HG03571 (cell line): Measurements from ENCODE around the gene FAM53A.

Experiments used
- ATAC-seq: cut with Tn5 transposase; IDR thresholded peaks from one replicate; pipeline ENCODE4 v1.9.1; 2021; ENCODE audit not compliant: unreplicated experiment

Gene FAM53A

DNA sequence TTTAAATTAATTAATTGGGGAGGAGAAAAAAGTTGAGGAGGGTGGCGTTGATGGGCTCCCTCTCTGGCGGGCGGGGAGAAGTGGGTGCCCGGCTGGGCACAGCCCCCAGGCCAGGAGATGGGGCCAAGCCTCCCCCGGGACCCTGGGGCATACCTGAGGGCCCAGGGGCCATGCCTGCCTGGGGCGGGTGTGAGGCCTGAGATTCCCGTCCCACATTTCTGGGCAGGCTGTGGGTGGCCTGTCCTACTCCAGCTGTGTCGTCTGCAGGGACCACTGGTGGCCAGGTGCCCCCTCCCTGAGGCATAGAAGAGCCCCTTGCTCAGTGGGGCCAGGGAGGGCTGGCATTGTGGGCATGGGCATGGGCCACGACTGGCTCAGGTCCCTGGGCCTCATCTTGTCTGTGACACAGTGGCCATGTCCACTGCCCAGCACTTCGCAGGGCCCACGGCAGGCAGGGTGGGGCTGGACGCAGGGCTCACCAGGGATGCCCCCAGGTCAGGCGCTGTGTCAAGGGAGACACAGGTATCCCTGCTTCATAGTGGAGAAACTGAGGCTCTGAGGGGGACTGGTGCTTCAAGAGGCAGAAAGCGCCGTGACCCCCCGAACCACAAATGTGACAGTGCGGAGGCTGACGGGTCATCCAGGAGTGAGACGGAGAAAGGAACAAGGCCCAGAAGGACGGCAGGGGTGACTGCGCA is 60.1 kb downstream of the FAM53A start:
- no peak for ATAC-seq

DNA sequence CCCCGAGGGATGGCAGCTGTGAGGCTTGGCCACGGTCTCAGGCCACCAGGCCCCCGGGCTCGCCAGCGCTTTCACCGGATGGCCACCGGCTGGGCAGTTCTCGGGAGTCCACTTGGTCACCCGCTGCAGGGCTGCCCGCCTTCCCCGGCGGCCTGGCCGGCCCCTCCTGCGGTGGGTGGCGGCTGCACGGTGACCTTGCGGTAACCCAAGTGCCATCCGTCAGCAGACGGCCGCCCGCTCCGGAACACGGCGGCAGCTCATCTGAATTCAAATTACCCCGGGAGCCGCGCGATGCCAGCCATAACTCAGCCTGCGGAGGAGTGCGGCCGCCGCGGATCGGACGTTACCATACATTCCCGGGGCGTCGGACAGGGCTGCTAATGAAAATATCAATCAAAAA is 60.7 kb downstream of the FAM53A start:
- no peak for ATAC-seq

DNA sequence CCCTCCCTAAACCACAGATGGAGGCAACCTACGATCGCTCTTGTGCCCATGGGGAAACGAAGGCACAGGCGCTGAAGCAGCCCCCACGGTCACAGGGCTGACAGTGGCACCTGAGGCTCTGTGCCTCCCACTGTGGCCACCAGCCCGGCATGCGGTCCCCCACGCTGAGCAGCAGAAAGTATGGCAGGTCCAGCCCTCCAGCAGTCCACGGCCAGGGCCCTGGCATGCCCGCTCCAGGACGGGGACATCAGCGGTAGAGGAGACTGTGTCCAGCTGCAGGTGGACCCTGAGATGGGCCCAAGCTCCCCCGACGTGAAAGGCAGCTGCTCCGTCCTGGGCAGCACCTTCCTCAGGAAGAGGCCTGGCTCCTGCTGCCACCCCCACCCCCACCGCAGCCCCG is 61.2 kb downstream of the FAM53A start:
- ATAC-seq: no peak

DNA sequence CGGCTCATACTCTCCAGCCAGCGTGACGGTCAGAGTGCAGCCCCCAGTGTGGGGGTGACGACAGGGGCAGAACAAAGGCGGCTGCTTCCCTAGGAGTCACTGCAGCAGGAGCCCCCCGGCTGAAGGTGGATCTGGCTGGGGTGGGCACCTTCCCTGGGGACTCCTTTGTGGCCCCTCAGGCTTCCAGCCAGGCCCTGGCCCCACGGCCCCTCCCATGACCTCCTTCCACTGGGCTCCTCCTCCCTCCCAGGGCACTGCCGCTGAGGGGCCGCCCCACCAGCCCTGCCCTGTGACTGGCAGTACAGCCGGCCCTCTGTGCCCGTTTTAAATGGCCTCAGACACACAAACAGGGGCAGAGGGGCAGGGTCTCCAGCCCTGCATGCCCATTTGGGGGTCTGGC is 61.9 kb downstream of the FAM53A start:
- ATAC-seq: no peak

DNA sequence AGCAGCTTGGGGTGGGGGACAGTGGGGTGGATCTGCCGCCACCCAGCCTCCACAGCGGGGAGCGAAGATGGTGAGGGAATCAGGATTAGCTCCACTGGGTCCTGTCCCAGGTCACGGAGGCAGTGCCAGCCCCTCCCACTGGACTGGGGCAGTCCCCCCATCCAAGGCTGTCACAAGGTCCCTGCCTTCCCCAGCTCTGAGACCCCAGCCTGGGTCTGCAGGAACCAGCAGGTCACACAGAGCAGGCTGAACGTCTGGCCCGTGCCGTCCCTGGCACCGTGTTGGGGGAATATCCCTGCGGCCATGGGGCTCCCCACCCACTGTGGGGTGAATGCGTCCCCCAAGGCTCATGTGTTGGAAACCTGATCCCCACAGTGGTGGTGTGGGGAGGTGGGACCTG is 62.6 kb downstream of the FAM53A start:
- no peak for ATAC-seq

DNA sequence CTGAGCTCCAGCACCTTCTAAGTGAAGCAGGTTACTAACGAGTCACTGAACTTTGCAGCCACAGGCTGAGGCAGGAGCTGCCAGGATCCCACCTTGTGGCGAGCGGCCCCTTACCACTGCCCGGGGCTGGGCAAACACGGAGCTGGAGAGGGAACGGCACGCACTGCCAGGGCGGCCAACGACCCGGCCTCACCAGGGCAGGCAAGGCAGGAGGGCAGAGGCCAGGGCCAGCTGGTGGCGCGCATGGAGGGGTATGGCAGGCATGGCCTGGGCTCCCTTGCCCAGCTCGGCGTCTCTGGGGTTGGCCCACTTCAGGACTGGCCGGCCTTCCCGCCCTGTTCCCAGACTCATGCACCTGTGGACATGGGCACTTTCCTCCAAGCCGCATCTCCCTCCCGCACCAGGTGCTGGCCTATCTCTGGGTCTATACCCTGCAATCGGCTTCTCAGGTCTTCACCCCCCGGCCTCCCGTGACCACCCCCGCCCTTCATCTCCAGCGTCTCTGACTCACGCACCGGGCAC is 64.9 kb downstream of the FAM53A start:
- no peak for ATAC-seq

DNA sequence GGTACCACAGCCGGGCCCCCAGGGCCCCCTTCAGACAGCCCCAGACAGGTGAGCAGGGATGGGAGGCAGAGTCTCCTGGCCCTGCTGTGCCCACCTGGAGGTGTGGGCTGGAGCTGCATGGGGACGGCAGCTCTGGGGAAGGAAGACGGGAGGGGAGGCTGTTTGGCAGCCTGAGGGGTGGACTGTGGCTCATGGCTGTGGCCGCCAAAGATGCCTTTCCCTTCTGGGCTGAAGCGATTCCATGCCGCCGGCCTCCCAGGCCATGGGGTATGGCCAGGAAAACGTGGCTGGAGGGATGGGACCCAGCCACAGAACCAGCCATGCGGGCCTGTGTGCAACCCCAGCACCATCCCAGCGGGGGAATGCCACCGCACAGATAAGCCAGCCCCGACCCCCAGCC is 65.7 kb downstream of the FAM53A start:
- ATAC-seq: no peak

DNA sequence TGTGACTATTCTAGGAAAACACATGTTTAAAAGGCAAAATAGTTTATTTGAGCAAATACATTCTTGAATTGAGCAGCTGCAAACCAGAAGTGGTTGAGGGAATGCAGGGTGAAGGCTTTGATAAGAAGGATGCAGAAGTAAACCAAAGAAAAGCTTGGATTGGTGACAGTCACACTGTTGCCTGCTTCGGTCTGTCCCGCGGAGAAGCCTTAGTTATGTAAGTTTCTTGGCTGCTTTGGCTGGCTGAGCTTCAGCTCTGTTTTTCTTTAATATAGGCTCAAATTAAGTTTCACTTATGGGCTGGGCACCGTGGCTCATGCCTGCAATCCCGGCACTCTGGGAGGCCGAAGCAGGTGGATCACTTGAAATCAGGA is 67.6 kb downstream of the FAM53A start:
- ATAC-seq: no peak

DNA sequence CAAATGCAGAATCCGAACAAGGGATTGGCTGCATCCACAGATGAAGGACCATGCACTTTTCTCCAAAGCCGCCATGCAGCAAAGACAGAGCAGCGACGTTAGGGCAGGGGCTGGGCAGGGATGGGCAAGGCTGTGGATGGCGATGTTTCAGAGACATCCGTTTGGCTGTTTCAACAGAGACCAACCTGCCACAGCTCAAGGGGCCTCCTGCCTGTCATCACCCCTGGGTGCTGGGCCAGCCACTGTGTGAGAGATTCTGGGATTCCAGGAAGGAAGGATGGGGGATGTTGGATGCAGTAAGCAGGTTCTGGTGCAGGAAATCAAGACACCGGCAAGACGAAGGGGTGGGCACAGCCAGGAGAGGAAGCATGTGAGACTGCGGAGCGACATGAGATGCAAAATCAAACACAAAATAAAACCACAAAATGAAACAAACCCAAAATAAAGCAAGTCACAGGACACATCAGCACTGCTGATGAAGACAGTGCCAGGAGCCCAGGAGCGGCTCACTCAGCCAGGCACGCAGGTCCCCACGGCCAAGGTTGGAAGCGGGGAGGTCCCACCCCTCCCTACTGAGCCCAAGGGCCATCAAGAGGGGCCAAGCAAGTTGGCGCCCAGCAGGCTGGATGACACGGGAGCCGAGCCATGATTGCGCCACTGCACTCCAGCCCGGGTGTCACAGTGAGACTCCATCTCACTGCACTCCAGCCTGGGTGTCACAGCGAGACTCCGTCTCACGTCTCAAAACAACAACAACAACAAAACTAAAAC is 68.1 kb downstream of the FAM53A start:
- ATAC-seq: no peak

DNA sequence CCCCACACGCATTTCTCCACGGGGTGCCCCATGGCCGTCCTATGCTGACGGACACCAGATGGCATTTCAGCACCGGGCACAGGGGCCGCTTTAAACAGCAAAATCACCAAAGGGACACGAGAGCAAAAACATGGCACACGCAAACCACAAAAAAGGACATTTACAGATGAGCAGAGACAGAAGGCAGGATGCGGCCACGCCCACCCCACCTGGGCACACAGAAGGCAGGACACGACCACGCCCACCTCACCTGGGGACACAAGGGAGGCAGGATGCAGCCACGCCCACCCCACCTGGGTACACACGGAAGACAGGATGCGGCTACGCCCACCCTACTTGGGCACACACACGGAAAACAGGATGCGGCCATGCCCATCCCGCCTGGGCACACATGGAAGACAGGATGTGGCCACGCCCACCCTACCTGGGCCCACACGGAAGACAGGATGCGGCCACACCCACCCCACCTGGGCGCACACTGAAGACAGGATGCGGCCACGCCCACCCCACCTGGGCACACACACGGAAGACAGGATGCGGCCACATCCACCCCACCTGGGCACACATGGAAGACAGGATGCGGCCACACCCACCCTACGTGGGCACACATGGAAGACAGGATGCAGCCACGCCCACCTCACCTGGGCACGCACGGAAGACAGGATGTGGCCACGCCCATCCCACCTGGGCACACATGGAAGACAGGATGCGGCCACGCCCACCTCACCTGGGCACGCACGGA is 69.1 kb downstream of the FAM53A start:
- no peak for ATAC-seq

DNA sequence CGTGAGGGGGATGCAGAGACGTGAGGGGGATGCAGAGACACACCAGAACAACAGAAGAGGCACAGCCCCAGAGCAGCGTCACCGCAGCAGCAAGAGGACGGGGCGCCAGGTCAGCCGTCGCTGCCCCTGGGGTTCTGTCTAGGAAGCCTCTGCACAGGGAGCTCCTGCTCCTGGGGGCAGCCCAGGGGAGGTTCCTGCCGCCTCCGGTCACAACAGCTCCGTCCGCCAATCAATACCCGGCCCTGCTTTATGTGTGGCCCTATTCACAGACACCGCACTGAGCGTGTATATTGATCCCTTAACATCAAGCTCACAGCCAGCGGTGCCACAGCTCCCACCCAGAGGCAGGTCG is 69.6 kb downstream of the FAM53A start:
- ATAC-seq: no peak

DNA sequence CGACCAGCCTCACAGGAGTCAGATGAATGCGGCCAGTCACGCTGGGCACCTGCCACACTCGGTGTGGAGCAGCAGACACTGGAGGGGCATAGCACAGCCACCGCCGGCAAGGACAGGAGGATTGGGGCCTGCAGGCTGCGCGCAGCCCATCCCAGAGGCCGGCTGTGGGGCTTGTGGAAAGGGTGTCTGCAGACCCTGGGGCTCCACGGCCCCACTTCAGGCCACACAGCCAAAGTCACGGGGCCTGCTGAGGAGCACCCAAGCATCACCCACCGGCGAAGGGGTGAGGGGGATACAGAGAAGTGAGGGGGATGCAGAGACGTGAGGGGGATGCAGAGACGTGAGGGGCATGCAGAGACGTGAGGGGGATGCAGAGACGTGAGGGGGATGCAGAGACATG is 70.1 kb downstream of the FAM53A start:
- no peak for ATAC-seq

DNA sequence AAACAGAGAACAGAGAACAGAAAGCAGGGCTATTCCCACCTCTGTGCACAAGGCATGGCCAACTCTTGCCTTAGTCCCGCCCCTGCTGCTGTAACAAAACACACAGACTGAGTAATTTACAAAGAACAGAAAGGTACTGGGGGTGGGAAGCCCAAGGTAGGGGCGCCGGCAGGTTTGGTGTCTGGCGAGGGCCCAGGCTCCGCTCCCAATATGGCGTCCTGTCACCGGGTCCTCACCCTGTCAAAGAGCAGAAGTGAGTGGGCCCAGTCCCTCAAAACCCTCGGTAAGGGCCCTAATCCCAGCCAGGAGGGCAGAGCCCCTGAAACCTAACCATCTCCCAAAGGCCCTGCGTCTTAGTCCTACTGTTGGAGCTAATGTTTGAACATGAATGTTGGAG is 71.0 kb downstream of the FAM53A start:
- no peak for ATAC-seq

DNA sequence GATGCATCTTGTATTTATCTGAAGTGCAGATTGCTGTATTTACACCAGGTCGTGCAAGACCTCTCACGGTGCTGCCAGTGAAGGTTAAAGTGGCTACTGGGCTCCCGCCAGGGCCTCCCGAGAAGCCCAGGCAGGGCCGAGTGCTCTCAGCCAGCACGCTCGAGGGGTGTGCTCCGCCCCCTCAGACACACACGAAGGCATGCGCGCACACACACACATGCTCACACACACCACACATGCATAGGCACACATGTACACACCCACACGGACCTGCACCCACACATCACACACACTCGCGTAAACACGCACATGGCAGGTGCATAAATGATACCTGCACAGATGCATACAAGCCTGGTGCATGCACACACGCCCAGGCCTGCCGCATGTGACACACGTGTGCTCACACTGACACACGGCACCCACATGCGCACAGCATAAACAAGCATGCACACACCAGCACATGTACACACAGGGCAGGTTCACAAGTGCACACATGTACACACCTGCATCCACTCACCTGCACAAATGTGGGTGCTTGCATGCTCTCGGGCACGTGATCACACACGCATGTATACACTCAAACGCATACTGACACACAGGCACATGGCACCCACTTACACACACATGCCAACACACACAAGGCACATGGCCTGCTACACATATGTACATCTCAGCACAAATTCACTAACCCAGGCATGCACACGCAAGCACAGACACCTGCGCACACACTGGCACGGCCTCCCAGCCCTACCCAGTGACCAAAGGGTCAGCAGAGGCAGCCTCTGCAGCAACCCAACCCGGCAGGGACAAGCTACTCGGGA is 71.6 kb downstream of the FAM53A start:
- no peak for ATAC-seq

DNA sequence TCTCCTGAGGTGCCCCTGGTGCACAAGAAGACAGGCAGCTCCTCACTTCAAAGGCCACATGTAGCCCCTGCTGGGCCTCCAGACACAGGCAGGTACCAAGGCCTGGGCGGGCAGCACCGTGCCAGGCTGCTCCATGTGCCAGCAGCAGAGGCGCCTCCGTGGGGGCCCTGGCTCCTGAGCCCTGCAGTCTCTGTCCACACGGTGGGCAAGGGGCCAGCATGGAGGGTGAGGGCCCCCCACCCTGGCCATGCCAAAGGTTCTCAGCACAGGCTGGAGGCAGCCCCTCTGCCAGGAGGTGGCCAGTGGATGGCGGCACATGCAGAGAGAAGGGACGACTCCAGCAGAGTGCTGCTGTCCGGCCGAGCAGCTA is 72.6 kb downstream of the FAM53A start:
- ATAC-seq: no peak

DNA sequence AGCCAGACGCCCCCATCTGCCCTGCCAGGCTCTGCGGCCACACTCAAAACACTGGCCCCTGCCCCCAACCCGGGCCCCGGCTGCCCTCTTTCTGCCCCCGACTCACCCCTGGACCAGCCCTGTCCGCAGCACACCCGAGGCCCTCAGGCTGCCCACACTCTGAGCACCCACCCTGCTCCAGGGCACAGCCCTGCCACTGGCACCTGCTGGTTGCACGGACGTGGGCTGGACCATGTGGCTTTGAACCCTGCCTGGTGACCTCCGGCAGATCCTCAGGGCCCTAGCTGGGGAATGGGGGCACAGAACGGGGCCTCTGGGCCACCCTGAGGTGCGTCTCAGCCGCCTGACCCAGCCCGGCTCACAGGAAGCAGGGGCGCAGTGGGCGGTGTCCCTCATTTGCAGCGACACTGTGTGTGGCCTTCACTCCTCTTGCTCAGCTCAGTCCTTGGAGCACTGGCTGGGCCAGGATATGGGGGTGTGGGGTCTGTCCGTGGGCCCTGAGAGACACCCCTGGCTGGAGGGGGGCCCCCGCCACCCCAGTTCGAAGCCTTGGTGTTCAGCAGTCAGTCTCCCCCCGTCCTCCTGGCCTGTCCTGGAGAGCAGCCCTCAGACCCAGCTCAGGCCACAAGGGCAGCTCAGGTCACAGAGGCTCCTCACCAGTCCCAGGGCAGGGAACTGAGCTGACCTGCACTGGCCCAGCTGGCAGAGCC is 73.2 kb downstream of the FAM53A start:
- no peak for ATAC-seq

DNA sequence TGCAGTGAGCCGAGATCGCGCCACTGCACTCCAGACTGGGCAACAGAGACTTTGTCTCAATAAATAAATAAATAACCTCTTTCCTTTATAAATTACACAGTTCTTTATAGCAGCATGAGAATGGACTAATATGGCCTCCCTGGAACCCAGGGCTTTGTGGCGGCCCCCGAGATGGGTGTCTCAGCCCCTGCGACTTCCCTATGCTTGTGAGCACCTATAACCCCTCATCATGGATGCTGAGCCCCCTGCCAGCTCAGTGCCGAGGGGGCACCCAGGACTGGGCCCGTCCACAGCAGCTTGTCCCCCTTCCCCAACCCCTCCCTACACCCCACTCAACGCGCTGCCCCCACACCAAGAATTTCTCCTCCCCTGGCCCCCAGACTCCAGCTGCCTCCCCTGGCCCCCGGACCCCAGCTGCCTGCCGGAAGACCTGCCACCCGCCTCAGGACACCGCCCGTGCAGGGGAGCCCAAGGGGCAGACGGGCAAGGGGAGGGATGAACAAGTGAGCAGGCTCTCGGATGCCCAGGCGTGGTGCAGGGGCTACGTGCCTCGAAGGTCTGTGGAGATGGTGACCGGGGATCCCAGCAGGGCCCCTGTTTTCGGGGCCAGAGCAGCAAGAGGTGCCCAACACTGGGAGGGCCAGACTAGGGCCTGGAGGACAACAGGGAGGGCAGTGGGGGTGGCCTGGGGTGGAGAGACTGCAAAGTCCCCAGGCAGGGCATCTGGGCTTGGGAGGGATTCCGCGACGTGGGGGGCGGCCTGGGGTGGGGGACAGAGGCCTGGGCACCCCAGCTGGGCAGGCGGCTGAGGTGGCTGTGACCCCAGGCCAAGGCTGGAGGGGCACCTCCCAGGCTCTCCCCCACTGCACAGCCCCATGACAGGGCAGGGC is 74.0 kb downstream of the FAM53A start:
- no peak for ATAC-seq

DNA sequence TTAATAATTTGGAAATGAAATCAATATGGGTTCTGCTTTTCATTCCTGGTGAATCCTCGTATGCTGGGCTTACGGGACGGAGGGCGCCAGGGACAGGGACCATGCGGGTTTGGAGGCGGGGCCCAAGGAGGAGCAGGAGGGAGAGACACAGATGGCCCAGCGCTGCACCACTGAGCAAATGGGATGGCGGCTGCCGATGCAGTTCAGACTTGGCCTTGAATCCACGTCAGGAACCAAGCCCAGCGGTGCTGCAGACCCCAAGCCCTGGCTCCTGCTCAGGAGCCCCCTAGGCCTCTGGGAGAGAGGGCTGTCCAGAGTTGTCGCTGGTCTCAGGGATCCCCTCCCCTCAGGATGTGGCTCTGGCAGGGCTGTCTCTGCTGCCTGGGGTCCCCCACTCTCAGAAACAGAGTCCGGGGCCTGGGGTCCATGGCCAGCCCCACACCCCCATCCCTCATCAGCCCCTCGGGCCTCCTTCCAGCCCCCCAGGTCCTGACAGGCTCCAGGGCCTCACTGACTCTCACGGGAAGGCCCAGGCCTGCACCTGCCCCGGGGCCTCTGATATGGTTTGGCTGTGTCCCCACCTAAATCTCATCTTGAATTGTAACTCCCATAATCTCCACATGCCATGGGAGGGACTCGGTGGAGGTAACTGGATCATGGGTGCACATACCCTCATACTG is 75.2 kb downstream of the FAM53A start:
- ATAC-seq: no peak

DNA sequence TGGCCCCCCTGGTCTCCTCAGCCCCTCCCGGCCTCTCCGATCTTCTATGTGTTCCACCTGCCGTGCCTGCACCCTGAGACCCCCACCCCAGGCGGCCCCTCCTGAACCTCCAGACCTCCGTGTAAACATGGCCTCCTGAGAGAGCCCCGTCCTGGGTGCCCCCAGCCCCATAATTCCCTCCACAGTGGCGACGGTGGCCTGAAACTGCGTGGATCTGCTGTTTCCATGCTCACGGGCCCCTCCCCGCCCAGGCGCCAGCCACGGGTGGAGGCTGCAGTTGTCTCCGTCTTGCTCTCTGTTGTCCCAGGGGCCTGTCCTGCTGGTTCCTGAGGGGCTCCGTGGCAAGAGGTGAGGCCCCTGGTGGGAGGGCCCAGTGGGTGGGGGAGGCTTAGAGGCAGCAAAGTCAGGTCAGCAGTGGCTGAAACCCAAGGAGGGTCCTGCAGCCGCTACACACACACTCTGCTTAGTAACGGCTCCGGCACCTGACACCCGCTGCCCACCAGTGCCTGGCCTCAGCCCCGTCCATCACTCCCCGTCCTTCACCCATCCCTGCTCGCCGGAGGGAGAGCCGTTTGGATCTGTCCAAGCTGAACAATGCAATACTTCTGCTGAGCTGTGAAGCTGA is 75.8 kb downstream of the FAM53A start:
- no peak for ATAC-seq
